GM19099 (cell line): ENCODE measurements around the gene SUN1.

Experiments used
- POLR2A ChIP-seq: IDR thresholded peaks from 3 replicates; pipeline ENCODE4 v1.6.1; 2011; ENCODE audit warnings: low read depth; ENCODE audit not compliant: insufficient read length; ENCODE audit errors: extremely low read depth

The SUN1 gene

DNA sequence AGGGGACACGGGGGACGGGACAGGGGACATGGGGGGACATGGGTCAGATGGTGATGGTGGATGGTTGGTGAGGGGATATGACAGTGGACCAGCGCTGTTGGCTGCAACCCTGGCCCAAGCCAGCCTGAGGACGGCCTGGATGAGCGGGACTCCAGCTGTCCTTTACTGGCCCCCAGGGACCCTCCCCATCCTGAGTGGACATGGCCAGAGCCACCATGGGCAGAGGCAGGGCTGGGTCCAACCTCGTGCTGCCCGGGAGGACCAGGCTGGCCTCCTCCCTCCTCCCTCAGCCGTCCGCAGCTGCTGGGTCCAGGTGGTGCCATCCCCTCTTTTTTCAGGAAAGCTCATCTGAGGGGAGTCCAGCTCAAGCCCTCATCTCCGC is 74.5 kb downstream of the SUN1 start:
- no peak for TF ChIP-seq POLR2A

GRCh38 chr7:907158-907980 is 75.1 kb downstream of the SUN1 start:
- no peak for TF ChIP-seq POLR2A

- TF ChIP-seq POLR2A = no peak
These were observed 75.9 kb downstream of the SUN1 start for GRCh38 chr7:908159-908581.

GRCh38 chr7:909358-910329 is 77.4 kb downstream of the SUN1 start:
- no peak for TF ChIP-seq POLR2A

DNA sequence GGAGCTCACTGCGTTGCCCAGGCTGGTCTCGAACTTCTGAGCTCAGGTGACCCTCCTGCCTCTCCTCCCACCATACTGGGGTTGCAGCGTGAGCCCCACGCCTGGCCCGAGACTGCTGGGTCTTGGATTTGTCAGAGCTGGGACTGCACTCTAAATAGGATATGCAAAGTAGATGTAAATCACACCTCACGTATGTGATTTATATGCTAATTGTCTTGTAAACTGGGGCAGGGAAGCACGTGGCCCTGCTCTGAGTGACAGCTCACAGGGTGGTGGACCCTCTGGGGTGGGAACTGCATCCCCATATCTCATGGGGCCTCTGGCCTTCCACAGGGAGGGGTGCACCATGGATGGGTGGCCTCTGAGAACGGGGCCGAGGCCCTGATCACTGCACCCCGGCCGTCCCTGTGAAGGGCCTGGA is 78.2 kb downstream of the SUN1 start:
- no peak for TF ChIP-seq POLR2A

DNA sequence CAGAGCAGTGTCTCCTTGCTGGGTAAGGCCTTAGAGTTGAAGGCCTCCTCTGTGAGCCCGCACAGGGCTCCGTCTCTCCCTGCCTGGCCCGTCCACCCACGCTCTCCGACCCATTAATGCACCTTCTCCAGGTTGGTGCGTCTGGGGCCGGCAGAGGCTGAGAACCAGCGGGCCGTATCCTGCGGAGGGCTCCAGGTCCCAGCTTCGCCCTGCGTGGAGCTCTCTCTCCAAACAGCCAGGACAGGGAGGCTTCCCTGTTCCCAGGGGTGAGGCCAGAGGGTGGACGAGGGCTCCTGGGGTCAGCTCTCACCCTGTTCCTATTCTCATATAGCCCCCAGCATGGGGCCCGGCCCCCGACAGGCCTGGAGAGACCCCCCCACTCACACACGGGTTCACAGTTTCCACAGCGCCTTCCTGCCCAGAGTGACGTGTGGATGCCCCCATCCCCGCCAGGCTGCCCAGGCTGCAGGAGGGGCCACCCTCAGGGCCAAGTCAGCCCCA is 78.7 kb downstream of the SUN1 start:
- TF ChIP-seq POLR2A = no peak

DNA sequence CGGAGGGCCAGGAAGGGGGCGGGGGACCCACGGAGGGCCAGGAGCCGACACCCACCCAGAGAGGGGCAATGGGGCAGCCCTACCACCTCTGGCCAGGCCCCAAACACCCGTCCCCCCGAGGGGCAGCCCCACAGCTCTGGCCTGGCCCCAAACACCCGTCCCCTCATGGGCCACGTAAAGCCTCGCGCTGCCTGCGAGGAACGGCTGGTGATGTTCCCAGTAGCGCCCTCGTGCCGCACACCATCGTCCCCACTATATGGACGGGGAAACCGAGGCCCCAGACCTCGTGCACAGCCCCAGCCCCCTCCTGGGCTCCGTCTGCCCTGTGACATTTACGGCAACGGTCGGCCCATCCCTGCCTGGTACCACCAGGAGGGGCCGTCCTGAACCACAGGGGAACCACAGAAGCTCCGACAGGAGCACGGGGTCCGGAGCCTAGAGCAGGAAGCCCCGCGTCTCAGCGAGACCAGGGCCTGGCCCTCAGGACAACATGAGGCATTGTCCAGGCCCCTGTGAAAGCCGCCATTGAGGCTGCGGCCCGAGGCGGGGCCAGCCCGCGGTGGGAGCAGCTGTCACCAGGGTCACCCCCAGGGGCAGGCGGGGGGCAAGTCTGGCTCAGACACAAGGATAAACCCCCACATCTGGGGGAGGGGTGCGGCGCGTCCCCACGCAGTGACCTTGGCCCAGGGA is 79.7 kb downstream of the SUN1 start:
- TF ChIP-seq POLR2A = no peak

DNA sequence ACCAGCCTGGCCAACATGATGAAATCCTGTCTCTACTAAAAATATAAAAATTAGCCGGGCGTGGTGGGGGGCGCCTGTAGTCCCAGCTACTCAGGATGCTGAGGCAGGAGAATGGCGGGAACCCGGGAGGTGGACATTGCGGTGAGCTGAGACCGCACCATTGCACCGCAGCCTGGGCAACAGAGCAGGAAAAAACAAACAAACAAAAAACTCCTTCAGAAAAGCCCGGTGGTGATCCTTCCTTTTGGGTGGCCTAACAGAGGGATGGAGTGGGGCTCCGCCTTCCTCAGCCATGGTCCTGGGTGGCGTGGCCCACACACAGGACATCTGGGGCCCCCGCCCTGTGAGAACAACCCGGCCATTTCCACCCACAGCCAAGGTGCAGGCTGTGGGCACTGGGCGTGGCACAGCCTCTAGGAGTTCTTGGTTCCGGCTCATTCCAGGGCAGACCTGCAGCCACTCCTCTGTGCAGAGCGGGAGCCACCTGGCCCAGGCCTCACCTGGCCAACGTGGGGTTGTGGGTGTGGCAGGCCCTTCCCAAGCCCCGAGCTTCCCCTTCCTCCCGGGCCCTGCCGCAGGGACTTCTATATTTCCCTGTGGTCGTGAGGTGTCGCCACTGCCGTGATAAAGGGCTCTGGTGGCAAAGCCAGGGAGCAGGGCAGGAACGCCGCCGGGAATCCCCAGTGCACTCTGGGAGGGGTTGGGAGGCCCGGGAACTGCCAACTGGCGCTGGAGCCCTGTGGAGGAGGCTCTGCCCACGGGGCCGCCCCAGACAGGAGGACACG is 81.7 kb downstream of the SUN1 start:
- TF ChIP-seq POLR2A = no peak

DNA sequence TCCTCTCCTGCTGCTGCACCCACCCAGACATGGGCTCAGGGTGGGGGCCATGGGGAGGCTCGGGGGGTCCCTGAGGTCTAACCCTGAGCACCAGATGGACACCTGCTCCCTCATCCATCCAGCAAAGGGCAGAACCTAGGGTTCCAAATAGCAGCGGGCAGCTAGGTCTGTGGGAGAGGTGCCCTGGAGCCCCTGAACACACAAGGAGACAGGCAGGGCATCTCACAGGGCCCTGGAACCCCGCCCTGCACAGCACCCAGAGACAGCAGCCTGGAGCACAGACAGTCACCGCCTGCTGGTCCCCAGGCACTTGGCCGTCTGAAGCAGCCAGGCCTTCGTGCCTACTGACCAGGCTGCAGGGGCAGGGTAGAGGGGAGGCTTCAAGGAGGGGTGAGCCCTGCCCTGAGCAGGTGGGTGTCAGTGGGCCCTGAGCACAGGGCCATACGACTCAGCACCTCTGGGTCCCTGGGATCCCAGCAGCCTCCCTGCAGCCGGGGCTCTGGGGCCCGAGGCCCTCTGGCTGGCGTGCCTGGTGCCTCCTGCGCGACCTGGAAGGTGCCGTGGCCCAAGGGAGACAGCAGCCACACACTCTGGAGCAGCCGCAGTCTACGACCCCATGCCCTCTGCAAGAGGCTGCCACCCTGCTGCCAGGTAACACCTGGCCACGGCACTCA is 82.4 kb downstream of the SUN1 start:
- TF ChIP-seq POLR2A = no peak

- no peak for TF ChIP-seq POLR2A
These were observed 83.3 kb downstream of the SUN1 start for GRCh38 chr7:915291-916218.

GRCh38 chr7:916291-916941 is 84.1 kb downstream of the SUN1 start:
- TF ChIP-seq POLR2A = no peak
